Chondrocyte (in vitro differentiated cells): ENCODE measurements around the gene ARMC6. TPM values are rescaled to one million over a fixed set of nuclear protein-coding genes. Genes with fewer than 3 reads are reported as not detected.

Experiments
- DNase-seq: peaks from one replicate; pipeline ENCODE4 v3.0.0; 2021; ENCODE audit warnings: mixed read lengths, low spot score
- H3K27ac Mint-ChIP-seq: one replicate; pipeline ENCODE4 v1.8.0; 2021; ENCODE audit warnings: mild to moderate bottlenecking, moderate library complexity, mixed read lengths; ENCODE audit not compliant: unreplicated experiment
- H3K27me3 Mint-ChIP-seq: 2 replicates; pipeline ENCODE4 v1.8.0; 2021; ENCODE audit warnings: low read depth, mixed read lengths
- H3K36me3 Mint-ChIP-seq: 2 replicates; pipeline ENCODE4 v1.8.0; 2021; ENCODE audit warnings: low read depth, mixed read lengths
- H3K4me1 Mint-ChIP-seq: 2 replicates; pipeline ENCODE4 v1.8.0; 2021; ENCODE audit warnings: low read depth, mild to moderate bottlenecking, mixed read lengths
- H3K4me3 Mint-ChIP-seq: one replicate; pipeline ENCODE4 v1.8.0; 2021; ENCODE audit warnings: mild to moderate bottlenecking, moderate library complexity, mixed read lengths; ENCODE audit not compliant: unreplicated experiment
- H3K9me3 Mint-ChIP-seq: 2 replicates; pipeline ENCODE4 v1.8.0; 2021; ENCODE audit warnings: low read depth, mixed read lengths
- CTCF ChIP-seq: fragments of 200-600 bp; sonication (generic); IDR thresholded peaks from 2 replicates; pipeline ENCODE4 v1.5.0; 2021; ENCODE audit warnings: antibody characterized with exemption, mild to moderate bottlenecking, moderate library complexity
- total RNA-seq: library from RNA; stranded (reverse); gene quantifications from 3 replicates; pipeline ENCODE4 v1.2.1, GENCODE V29; 2021

Gene ARMC6
- total RNA-seq, 1 donor from 2014 or later: 26.8 TPM

DNA sequence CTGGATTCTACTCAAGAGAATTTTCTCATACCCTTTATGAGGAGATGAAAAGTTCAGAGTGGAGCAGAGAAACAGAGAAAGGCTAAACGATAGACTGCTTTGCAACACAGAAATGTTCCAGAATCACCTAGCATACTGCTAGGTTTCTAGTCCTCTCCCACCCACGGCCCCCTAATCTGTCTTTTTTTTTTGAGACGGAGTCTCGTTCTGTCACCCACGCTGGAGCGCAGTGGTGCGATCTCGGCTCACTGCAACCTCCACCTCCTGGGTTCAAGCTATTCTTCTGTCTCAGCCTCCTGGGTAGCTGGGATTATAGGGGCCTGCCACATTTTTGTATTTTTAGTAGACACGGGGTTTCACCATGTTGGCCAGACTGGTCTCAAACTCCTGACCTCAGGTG lies 4.9 kb upstream of the ARMC6 start:
- Mint-ChIP-seq H3K36me3 (peaks cover 29% of the 10 kb centered on the region), H3K27me3 (no peaks in the 10 kb centered on the region), H3K27ac (no peak overlapping the region), H3K4me1 (peaks cover 12% of the 10 kb centered on the region), H3K4me3 (no peak overlapping the region), H3K9me3 (no peaks in the 10 kb centered on the region)
- TF ChIP-seq CTCF: no peak
- no peak for DNase-seq

DNA sequence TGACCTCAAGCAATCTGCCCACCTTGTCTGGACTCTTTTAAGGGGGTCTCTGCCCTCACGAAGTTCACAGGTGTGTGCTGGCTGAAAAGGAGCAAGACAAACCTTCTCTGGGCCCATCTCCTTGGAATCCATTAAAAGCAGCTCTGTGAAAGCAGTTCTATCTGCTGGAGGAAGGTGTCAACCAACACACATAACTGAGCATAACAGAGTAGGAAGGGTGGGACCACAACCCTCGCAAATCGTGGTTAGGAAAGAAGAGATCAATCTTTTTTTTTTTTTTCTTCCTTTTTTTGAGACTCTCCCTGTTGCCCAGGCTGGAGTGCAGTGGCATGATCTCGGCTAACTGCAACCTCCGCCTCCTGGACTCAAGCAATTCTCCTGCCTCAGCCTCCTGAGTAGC lies 1.5 kb upstream of the ARMC6 start:
- H3K27ac Mint-ChIP-seq: peak overlapping the region; percentile 95
- peaks cover 27% of the 10 kb centered on the region for H3K4me1 Mint-ChIP-seq
- DNase-seq: no peak
- no peak for TF ChIP-seq CTCF
- H3K27me3 Mint-ChIP-seq: no peaks in the 10 kb centered on the region
- H3K4me3 Mint-ChIP-seq: peak overlapping the region; percentile 83
- H3K36me3 Mint-ChIP-seq: peaks cover 12% of the 10 kb centered on the region
- H3K9me3 Mint-ChIP-seq: no peaks in the 10 kb centered on the region

DNA sequence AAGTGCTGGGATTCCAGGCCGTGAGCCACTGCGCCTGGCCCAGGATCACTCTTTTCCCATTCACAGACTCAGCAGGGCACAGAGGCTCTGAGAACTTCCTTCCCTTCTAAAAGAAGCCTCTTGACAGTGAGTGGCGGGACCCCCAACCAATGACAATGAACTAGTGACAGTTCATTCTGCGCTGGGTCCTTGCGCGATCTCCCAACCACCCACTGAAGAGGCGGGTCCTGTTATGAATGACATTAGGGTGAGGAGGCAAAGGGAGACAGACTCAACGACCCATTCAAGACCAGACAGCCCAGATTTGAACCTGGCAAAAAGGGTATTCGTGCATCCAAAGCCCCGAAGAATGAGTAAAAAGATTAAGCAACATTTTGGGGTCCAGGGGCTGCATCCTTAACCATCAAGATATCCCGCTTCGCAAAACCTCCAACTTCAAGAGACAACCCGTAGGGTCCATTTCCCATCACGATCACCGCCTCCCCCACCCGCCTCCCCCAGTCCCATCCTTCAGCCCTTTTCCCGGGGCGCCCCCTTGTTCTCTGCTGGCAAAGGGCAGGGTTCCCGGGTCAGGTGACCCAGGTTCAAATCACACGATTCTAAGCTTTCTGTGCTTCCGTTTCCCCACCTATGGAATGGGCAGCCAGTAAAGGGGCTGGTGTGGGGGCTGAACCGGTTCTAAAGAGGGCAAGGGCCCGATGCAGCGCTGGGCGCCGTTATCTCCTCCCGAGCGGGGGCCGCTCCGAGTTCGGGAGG lies 805 bp upstream of the ARMC6 start:
- peak overlapping the region; percentile 95 for H3K27ac Mint-ChIP-seq
- no peaks in the 10 kb centered on the region for H3K9me3 Mint-ChIP-seq
- peaks cover 27% of the 10 kb centered on the region for H3K4me1 Mint-ChIP-seq
- H3K36me3 Mint-ChIP-seq: peaks cover 7% of the 10 kb centered on the region
- peak overlapping the region; percentile 83 for H3K4me3 Mint-ChIP-seq
- peak; percentile 21 for TF ChIP-seq CTCF
- no peak for DNase-seq
- H3K27me3 Mint-ChIP-seq: no peaks in the 10 kb centered on the region

- no peak for DNase-seq
- H3K4me3 Mint-ChIP-seq: peak overlapping the region; percentile 83
- H3K36me3 Mint-ChIP-seq: peaks cover 4% of the 10 kb centered on the region
- no peaks in the 10 kb centered on the region for H3K9me3 Mint-ChIP-seq
- TF ChIP-seq CTCF: no peak
- H3K4me1 Mint-ChIP-seq: peaks cover 27% of the 10 kb centered on the region
- H3K27me3 Mint-ChIP-seq: no peaks in the 10 kb centered on the region
- H3K27ac Mint-ChIP-seq: peak overlapping the region; percentile 95
Measured at GRCh38 chr19:19033176-19033425, 302 bp upstream of the ARMC6 start.

DNA sequence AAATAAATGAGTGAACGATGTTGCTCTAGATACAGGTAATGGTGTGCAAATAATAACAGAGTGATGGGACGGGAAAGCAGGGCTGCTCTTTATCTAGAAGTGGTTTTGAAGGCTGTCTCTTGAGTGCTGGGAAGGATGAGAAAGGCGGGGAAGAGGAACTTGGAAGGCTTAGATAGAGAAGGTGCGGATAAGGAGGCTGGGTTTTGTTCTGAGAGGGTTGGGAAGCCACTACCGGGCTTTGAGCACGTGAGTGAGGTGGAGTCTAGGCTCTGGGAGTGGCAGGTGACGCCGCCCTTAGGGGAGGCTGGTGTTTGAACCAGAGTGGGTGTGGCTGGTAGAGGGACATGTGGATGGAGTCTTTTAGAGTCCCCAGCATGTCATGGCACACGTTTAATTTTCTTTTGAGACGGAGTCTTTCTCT lies 811 bp downstream of the ARMC6 start:
- Mint-ChIP-seq H3K27me3 (no peaks in the 10 kb centered on the region), H3K4me3 (peak overlapping the region; percentile 95), H3K9me3 (no peaks in the 10 kb centered on the region), H3K27ac (peak overlapping the region; percentile 96), H3K4me1 (peaks cover 27% of the 10 kb centered on the region), H3K36me3 (peaks cover 1% of the 10 kb centered on the region)
- TF ChIP-seq CTCF: no peak
- DNase-seq: no peak
